IMR-90 (cell line): ENCODE measurements around the gene RPL36. TPM values are rescaled to one million over a fixed set of nuclear protein-coding genes. Genes with fewer than 3 reads are reported as not detected.

Experiments used
- ATAC-seq: fragments of 200-7000 bp; cut with Tn5 transposase; 2 replicates; pipeline ENCODE4 v1.9.1; 2020; ENCODE audit warnings: low read depth, mild to moderate bottlenecking, moderate library complexity
- BruUV-seq: library from RNA; stranded (reverse); fragments of 400-500 nt; replicated peaks from 2 replicates; lab custom pipeline; 2021; lab: Mats Ljungman, UMichigan
- CTCF ChIA-PET: fragments of 300-600 bp; formaldehyde crosslinking; extraction: SDS; loops from one replicate; lab custom pipeline; 2021; ENCODE audit warnings: antibody characterized with exemption; lab: Yijun Ruan, JAX
- POLR2A ChIA-PET: fragments of 300-600 bp; sonication (Branson Sonifier 250); formaldehyde crosslinking; loops from one replicate; lab custom pipeline; 2022; ENCODE audit warnings: antibody characterized with exemption; ENCODE audit not compliant: unreplicated experiment; lab: Charles Lee
- DNase-seq: peaks from one replicate; pipeline ENCODE4 v3.0.0; 2013
- H2AFZ ChIP-seq: replicated peaks from 2 replicates; pipeline ENCODE3; 2013; ENCODE audit warnings: low read length, mild to moderate bottlenecking; ENCODE audit not compliant: poor library complexity
- H2AK5ac ChIP-seq: 2 replicates; pipeline ENCODE4 v1.6.1; 2013; ENCODE audit warnings: low read depth, low read length, inconsistent platforms
- H2AK9ac ChIP-seq: replicated peaks from 2 replicates; pipeline ENCODE3; 2013; ENCODE audit warnings: mild to moderate bottlenecking, low read depth, low read length, moderate library complexity; ENCODE audit not compliant: poor library complexity
- H2BK120ac ChIP-seq: 2 replicates; pipeline ENCODE4 v1.6.1; 2013; ENCODE audit warnings: low read depth, low read length, inconsistent platforms
- H2BK15ac ChIP-seq: 3 replicates; pipeline ENCODE4 v1.6.1; 2013; ENCODE audit warnings: low read depth, low read length, inconsistent platforms
- H2BK20ac ChIP-seq: 2 replicates; pipeline ENCODE4 v1.6.1; 2013; ENCODE audit warnings: low read depth, mild to moderate bottlenecking, inconsistent platforms, low read length, moderate library complexity
- H2BK5ac ChIP-seq: 2 replicates; pipeline ENCODE4 v1.6.1; 2013; ENCODE audit warnings: mild to moderate bottlenecking, low read depth, low read length, inconsistent platforms; ENCODE audit not compliant: poor library complexity, severe bottlenecking
- H3K14ac ChIP-seq: replicated peaks from 2 replicates; pipeline ENCODE4 v1.6.1; 2013; ENCODE audit warnings: low read depth, low read length, inconsistent platforms
- H3K18ac ChIP-seq: 2 replicates; pipeline ENCODE4 v1.6.1; 2013; ENCODE audit warnings: low read depth, low read length, control low read depth
- H3K23ac ChIP-seq: 2 replicates; pipeline ENCODE4 v1.6.1; 2013; ENCODE audit warnings: low read depth, low read length, inconsistent platforms
- H3K27ac ChIP-seq: 2 replicates; pipeline ENCODE4 v1.5.1; 2013; ENCODE audit warnings: mild to moderate bottlenecking, control low read depth, low read length; ENCODE audit not compliant: insufficient read depth
- H3K27me3 ChIP-seq: 2 replicates; pipeline ENCODE4 v1.6.1; 2013; ENCODE audit warnings: low read length; ENCODE audit not compliant: control insufficient read depth, insufficient read depth
- H3K36me3 ChIP-seq: 2 replicates; pipeline ENCODE4 v1.6.1; 2013; ENCODE audit warnings: low read length, mixed read lengths; ENCODE audit not compliant: control insufficient read depth, insufficient read depth
- H3K4ac ChIP-seq: 2 replicates; pipeline ENCODE4 v1.6.1; 2013; ENCODE audit warnings: low read depth, low read length, inconsistent platforms
- H3K4me1 ChIP-seq: 2 replicates; pipeline ENCODE4 v1.6.1; 2013; ENCODE audit warnings: low read length, mixed read lengths; ENCODE audit not compliant: control insufficient read depth, insufficient read depth
- H3K4me2 ChIP-seq: 2 replicates; pipeline ENCODE4 v1.6.1; 2013; ENCODE audit warnings: low read depth, mild to moderate bottlenecking, control low read depth, low read length, moderate library complexity
- H3K4me3 ChIP-seq: 2 replicates; pipeline ENCODE4 v1.5.1; 2013; ENCODE audit warnings: low read depth, mild to moderate bottlenecking, control low read depth, low read length, moderate library complexity; ENCODE audit not compliant: insufficient read depth
- H3K56ac ChIP-seq: 2 replicates; pipeline ENCODE4 v1.6.1; 2013; ENCODE audit warnings: low read length, inconsistent platforms; ENCODE audit not compliant: insufficient read depth; ENCODE audit errors: extremely low read depth
- H3K79me1 ChIP-seq, 2 experiments: 2 replicates each; pipeline ENCODE4 v1.6.1; 2013; ENCODE audit warnings: low read length in 2 of 2, inconsistent platforms in 1 of 2, low read depth in 1 of 2
- H3K9ac ChIP-seq: 2 replicates; pipeline ENCODE4 v1.6.1; 2013; ENCODE audit warnings: low read depth, low read length, control low read depth
- H3K9me1 ChIP-seq: 2 replicates; pipeline ENCODE4 v1.6.1; 2013; ENCODE audit warnings: low read length, inconsistent platforms; ENCODE audit not compliant: insufficient read depth
- H3K9me3 ChIP-seq: 2 replicates; pipeline ENCODE4 v1.6.1; 2013; ENCODE audit warnings: low read length; ENCODE audit not compliant: control insufficient read depth, insufficient read depth
- H4K20me1 ChIP-seq: 2 replicates; pipeline ENCODE4 v1.6.1; 2013; ENCODE audit warnings: low read length, inconsistent platforms; ENCODE audit not compliant: insufficient read depth
- H4K5ac ChIP-seq: 2 replicates; pipeline ENCODE4 v1.6.1; 2013; ENCODE audit warnings: mild to moderate bottlenecking, low read depth, low read length, control low read depth
- H4K8ac ChIP-seq, 2 experiments: 2 replicates each; pipeline ENCODE4 v1.6.1; 2013; ENCODE audit warnings: low read depth in 2 of 2, low read length in 2 of 2, control low read depth in 1 of 2, inconsistent platforms in 1 of 2
- H4K91ac ChIP-seq: 2 replicates; pipeline ENCODE4 v1.6.1; 2013; ENCODE audit warnings: low read depth, low read length, inconsistent platforms; ENCODE audit not compliant: insufficient read depth
- BHLHE40 ChIP-seq: fragments of 150-350 bp; IDR thresholded peaks from 2 replicates; pipeline ENCODE4 v1.6.1; 2016; ENCODE audit warnings: mild to moderate bottlenecking, low read depth, low read length
- CHD1 ChIP-seq: IDR thresholded peaks from 2 replicates; pipeline ENCODE4 v1.6.1; 2012; ENCODE audit warnings: low read depth, low read length, improper control_type of control experiment
- CTCF ChIP-seq: conservative IDR thresholded peaks from 2 replicates; pipeline ENCODE4 v1.5.1; 2012; ENCODE audit warnings: mild to moderate bottlenecking, low read depth, low read length, improper control_type of control experiment
- ELK1 ChIP-seq: fragments of 150-350 bp; IDR thresholded peaks from 2 replicates; pipeline ENCODE4 v1.6.1; 2016; ENCODE audit warnings: low read depth, mild to moderate bottlenecking, low read length, moderate library complexity, borderline replicate concordance
- FOS ChIP-seq: fragments of 150-350 bp; IDR thresholded peaks from 2 replicates; pipeline ENCODE4 v1.6.1; 2016; ENCODE audit warnings: low read depth, low read length
- MAFK ChIP-seq: IDR thresholded peaks from 2 replicates; pipeline ENCODE4 v1.6.1; 2012; ENCODE audit warnings: low read depth, low read length, improper control_type of control experiment
- MAZ ChIP-seq: IDR thresholded peaks from 2 replicates; pipeline ENCODE4 v1.6.1; 2012; ENCODE audit warnings: low read depth, mild to moderate bottlenecking, low read length, improper control_type of control experiment, moderate library complexity, borderline replicate concordance
- NFE2L2 ChIP-seq: fragments of 150-350 bp; IDR thresholded peaks from 2 replicates; pipeline ENCODE4 v1.6.1; 2016; ENCODE audit warnings: low read depth, mild to moderate bottlenecking, low read length
- RAD21 ChIP-seq: IDR thresholded peaks from 2 replicates; pipeline ENCODE4 v1.6.1; 2012; ENCODE audit warnings: low read length, improper control_type of control experiment
- RCOR1 ChIP-seq: IDR thresholded peaks from 2 replicates; pipeline ENCODE4 v1.6.1; 2012; ENCODE audit warnings: mild to moderate bottlenecking, low read length, improper control_type of control experiment; ENCODE audit not compliant: insufficient replicate concordance
- RFX5 ChIP-seq: IDR thresholded peaks from 2 replicates; pipeline ENCODE4 v1.8.0; 2012; ENCODE audit warnings: low read depth, mild to moderate bottlenecking, low read length, moderate library complexity
- SMC3 ChIP-seq: fragments of 150-350 bp; IDR thresholded peaks from 2 replicates; pipeline ENCODE4 v1.6.1; 2016; ENCODE audit warnings: low read depth, mild to moderate bottlenecking, antibody characterized with exemption, low read length, moderate library complexity
- USF2 ChIP-seq: fragments of 150-350 bp; IDR thresholded peaks from 2 replicates; pipeline ENCODE4 v1.6.1; 2017; ENCODE audit warnings: mild to moderate bottlenecking, antibody characterized with exemption, low read length, low read depth
- WGBS, 2 experiments: methylation state at CpG; one replicate each; pipeline versions ENCODE4 v1.1.5 to v1.1.7; 2013; ENCODE audit warnings: missing lambda C conversion rate in 2 of 2; ENCODE audit not compliant: insufficient read length in 1 of 2; ENCODE audit errors: extremely low coverage in 2 of 2; 5-methylcytosine and 5-hydroxymethylcytosine counted together
- dilution Hi-C: fragments of 300-500 bp; cut with HindIII; formaldehyde crosslinking; loops from one replicate; pipeline ENCODE4 v1.14.3; 2018; ENCODE audit warnings: low sequenced_read_pairs; ENCODE audit not compliant: unreplicated experiment
- in situ Hi-C: fragments of 300-500 bp; cut with MboI; formaldehyde crosslinking; loops from 3 replicates; pipeline ENCODE4 v1.14.3; 2019; ENCODE audit warnings: low sequenced_read_pairs, inconsistent platforms, mixed read lengths
- intact Hi-C: fragments of 100-400 bp; cut with micrococcal nuclease; formaldehyde crosslinking; loops from 2 replicates; pipeline ENCODE4 v1.10.0; 2022
- polyA plus RNA-seq, 3 experiments: library from polyadenylated mRNA; depleted of rRNA; stranded (reverse); fragments of >200 nt; gene quantifications; 2 replicates each; pipeline ENCODE4 v1.2.3, GENCODE V29; 2012; ENCODE audit warnings: low replicate concordance in 1 of 3
- total RNA-seq: library from RNA; depleted of rRNA; stranded (reverse); fragments of >200 nt; gene quantifications from 2 replicates; pipeline ENCODE4 v1.2.3, GENCODE V29; 2012

RPL36 gene
- total and polyA plus RNA-seq, 2 of the 4 experiments (the other 2 are of a cell fraction), result 232 to 757 TPM

- H2BK20ac ChIP-seq, result no peak overlapping the region
- no peak overlapping the region for H3K18ac ChIP-seq
- no peak overlapping the region for H2BK5ac ChIP-seq
- peak overlapping the region; percentile 58 for H2AK9ac ChIP-seq
- H3K9me1 ChIP-seq, result peaks cover 4% of the 10 kb centered on the region; the same call in 1 of the 2 replicates
- peaks cover 79% of the 10 kb centered on the region for H4K20me1 ChIP-seq
- TF ChIP-seq ELK1 (no peak), FOS (no peak), RAD21 (no peak), MAZ (no peak), CTCF (no peak), MAFK (no peak), USF2 (no peak), RCOR1 (no peak), SMC3 (no peak), RFX5 (no peak), BHLHE40 (no peak), NFE2L2 (no peak), CHD1 (no peak)
- DNase-seq (no peak), ATAC-seq (no peak)
- no peak overlapping the region for H4K5ac ChIP-seq
- H3K9ac ChIP-seq, result no peak overlapping the region
- intact Hi-C loops, result no loop called here
- no TSS peak for BruUV-seq
- no peak overlapping the region for H2BK120ac ChIP-seq
- ChIA-PET CTCF (no interaction called here), POLR2A (no interaction called here)
- H3K9me3 ChIP-seq, result no peaks in the 10 kb centered on the region
- in situ Hi-C loops, result no loop called here
- WGBS, 2 experiments, result 89% methylated on average over 8 of the region's 28 CpGs; no CpG with 5 or more reads in 1 of the 2 experiments
- no peak overlapping the region for H3K4ac ChIP-seq
- no peak overlapping the region for H3K4me3 ChIP-seq
- H3K4me2 ChIP-seq, result no peak overlapping the region
- no peak overlapping the region for H3K23ac ChIP-seq
- H2BK15ac ChIP-seq, result no peak overlapping the region
- H4K8ac ChIP-seq, result no peak overlapping the region
- no peak overlapping the region for H3K56ac ChIP-seq
- no peak overlapping the region for H2AFZ ChIP-seq
- peaks cover 83% of the 10 kb centered on the region for H3K36me3 ChIP-seq
- dilution Hi-C loops, result no loop called here
- H4K91ac ChIP-seq, result no peak overlapping the region
- no peak overlapping the region for H3K14ac ChIP-seq
- no peak overlapping the region for H2AK5ac ChIP-seq
- no peak overlapping the region for H3K27ac ChIP-seq
- H3K79me1 ChIP-seq, result peaks cover 7 to 79% of the 10 kb centered on the region in 2 experiments; a peak in 3 of 4 replicates
- H3K27me3 ChIP-seq, result no peaks in the 10 kb centered on the region
- H3K4me1 ChIP-seq, result peaks cover 2% of the 10 kb centered on the region; the same call in 1 of the 2 replicates
These were observed 5.6 kb downstream of the RPL36 start for GRCh38 chr19:5695649-5696195.
